Fibroblast of pulmonary artery (primary cell): ENCODE data around the gene SLC39A11.

Experiments used
- DNase-seq: peaks from one replicate; pipeline ENCODE4 v3.0.0-alpha.2; 2010; ENCODE audit warnings: low read depth
- H3K4me3 ChIP-seq: replicated peaks from 2 replicates; pipeline ENCODE4 v1.5.1; 2011; ENCODE audit warnings: low read depth, mild to moderate bottlenecking, control low read depth, low read length, moderate library complexity
- CTCF ChIP-seq: IDR thresholded peaks from 2 replicates; pipeline ENCODE4 v1.5.1; 2011; ENCODE audit warnings: mild to moderate bottlenecking, control low read depth, low read length, inconsistent platforms; ENCODE audit errors: missing control alignments

SLC39A11 gene

DNA sequence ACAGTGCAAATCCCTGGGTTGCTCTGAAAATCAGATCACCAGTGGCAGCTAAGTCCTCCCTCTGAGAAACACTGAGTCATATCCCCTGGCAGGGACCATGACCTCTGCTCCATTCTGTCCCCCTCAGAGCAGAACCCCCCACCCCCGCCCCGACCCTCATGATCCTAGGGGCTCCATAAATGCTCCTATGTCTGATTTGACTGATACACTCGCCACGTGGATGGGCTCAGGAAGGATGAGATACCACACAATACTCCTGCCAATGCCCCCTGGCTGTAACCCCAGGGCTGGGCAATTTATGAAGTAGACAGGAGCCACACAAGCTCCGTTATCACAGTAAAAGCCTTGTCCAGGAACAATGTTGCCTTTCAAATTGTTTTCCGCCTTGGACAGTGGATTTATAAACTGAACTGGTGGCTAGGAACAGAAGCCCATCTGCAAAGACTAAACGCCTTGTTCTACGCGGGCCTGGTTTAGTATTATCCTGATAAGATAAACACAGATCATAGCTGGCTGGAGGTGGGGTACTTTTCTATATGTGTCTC, 394.8 kb downstream of the SLC39A11 start:
- no peak overlapping the region for H3K4me3 ChIP-seq
- DNase-seq: no peak
- no peak for TF ChIP-seq CTCF

- no peak for DNase-seq
- no peak overlapping the region for H3K4me3 ChIP-seq
- TF ChIP-seq CTCF: no peak
These were observed 395.8 kb downstream of the SLC39A11 start for GRCh38 chr17:72696721-72697120.

GRCh38 chr17:72696156-72696555, 396.3 kb downstream of the SLC39A11 start:
- no peak for TF ChIP-seq CTCF
- no peak overlapping the region for H3K4me3 ChIP-seq
- DNase-seq: no peak

- H3K4me3 ChIP-seq: no peak overlapping the region
- DNase-seq: no peak
- TF ChIP-seq CTCF: no peak
These were observed 398.5 kb downstream of the SLC39A11 start for GRCh38 chr17:72693956-72694355.

DNA sequence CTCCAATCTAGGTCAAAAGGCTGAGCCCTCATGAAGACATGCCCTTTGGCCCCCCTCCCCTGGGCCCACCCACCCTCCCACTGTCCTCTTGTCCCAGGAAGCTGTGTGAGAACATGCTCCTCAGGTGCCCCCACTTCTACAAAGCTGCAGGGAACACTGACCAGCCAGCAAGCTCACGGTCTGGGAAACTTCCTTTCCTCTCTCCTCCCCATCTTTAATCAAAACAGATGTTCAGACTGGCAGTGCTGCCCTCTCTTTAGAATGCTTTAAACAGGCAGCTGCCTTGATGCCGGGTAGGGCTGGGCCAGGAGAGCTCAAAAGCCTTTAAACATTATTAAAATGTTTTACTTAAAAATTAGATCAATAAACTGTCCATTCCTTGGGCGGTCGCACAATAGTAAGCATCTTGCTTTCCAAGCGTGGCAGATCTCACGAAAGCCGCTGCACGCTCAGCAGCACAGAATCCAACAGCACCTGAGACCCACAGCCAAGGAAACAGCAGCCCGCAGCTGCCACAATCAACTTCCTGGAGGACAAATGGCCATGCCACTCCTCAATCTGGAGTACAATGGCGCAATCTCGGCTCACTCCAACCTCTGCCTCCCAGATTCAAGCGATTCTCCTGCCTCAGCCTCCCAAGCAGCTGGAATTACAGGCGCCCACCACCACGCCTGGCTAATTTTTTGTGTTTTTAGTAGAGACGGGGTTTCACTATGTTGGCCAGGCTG, 399.2 kb downstream of the SLC39A11 start:
- H3K4me3 ChIP-seq: no peak overlapping the region
- TF ChIP-seq CTCF: no peak
- no peak for DNase-seq

DNA sequence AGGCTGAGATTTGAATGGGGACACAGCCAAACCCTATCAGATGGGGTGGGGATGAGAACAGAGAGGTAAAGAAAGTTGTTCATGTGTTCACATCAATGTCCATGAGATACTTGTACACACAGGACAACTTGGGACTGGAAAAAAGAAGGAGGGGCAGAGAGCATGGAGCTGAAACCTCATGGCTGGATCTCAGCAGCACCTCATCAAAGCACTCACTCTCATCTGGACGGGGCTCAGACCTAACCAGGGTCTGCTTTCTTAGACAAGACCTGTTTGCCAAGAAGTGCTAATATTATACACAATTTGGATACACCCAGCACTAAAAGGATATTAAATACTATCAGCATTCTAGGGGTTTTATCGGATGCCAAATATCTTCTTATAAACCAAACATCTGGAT, 399.8 kb downstream of the SLC39A11 start:
- TF ChIP-seq CTCF: no peak
- no peak for DNase-seq
- no peak overlapping the region for H3K4me3 ChIP-seq

GRCh38 chr17:72691586-72691985, 400.9 kb downstream of the SLC39A11 start:
- DNase-seq: no peak
- H3K4me3 ChIP-seq: no peak overlapping the region
- TF ChIP-seq CTCF: no peak
